Smooth muscle cell (in vitro differentiated cells): ENCODE data around the gene ZW10. TPM values are rescaled to one million over a fixed set of nuclear protein-coding genes. Genes with fewer than 3 reads are reported as not detected.

ENCODE experiments used
- DNase-seq: peaks from one replicate; lab custom pipeline; 2025; ENCODE audit not compliant: unreplicated experiment; lab: John Stamatoyannopoulos, UW
- H2AFZ ChIP-seq: fragments of 200-600 bp; sonication (generic); 2 replicates; pipeline ENCODE4 v1.6.0; 2016; ENCODE audit warnings: antibody characterized with exemption, low read depth, mild to moderate bottlenecking
- H3F3A ChIP-seq: fragments of 200-600 bp; sonication (generic); 2 replicates; pipeline ENCODE4 v1.6.0; 2017; ENCODE audit warnings: antibody characterized with exemption, low read depth
- H3K27ac ChIP-seq: fragments of 200-600 bp; sonication (generic); 2 replicates; pipeline ENCODE4 v1.5.1; 2016; ENCODE audit warnings: low read depth, mild to moderate bottlenecking
- H3K27me3 ChIP-seq: fragments of 200-600 bp; sonication (generic); 2 replicates; pipeline ENCODE4 v1.6.1; 2016; ENCODE audit warnings: low read depth, mild to moderate bottlenecking
- H3K36me3 ChIP-seq: fragments of 200-600 bp; sonication (generic); 2 replicates; pipeline ENCODE4 v1.5.1; 2016; ENCODE audit warnings: low read depth
- H3K4me1 ChIP-seq: fragments of 200-600 bp; sonication (generic); 2 replicates; pipeline ENCODE4 v1.5.1; 2016; ENCODE audit warnings: low read depth
- H3K4me2 ChIP-seq: fragments of 200-600 bp; sonication (generic); 2 replicates; pipeline ENCODE4 v1.6.0; 2016; ENCODE audit warnings: mild to moderate bottlenecking
- H3K4me3 ChIP-seq: fragments of 200-600 bp; sonication (generic); 2 replicates; pipeline ENCODE4 v1.5.1; 2016; ENCODE audit warnings: mild to moderate bottlenecking
- H3K79me2 ChIP-seq: fragments of 200-600 bp; sonication (generic); 2 replicates; pipeline ENCODE4 v1.6.0; 2016; ENCODE audit warnings: low read depth, mild to moderate bottlenecking
- H3K9ac ChIP-seq: fragments of 200-600 bp; sonication (generic); 2 replicates; pipeline ENCODE4 v1.6.0; 2016; ENCODE audit warnings: low read depth
- H3K9me3 ChIP-seq: fragments of 200-600 bp; sonication (generic); replicated peaks from 2 replicates; pipeline ENCODE4 v1.5.1; 2016; ENCODE audit warnings: low read depth
- H4K20me1 ChIP-seq: fragments of 200-600 bp; sonication (generic); 2 replicates; pipeline ENCODE4 v1.6.0; 2016; ENCODE audit warnings: low read depth
- WGBS: methylation state at CpG from one replicate; pipeline ENCODE4 v1.1.7; 2016; ENCODE audit warnings: low lambda C conversion rate; 5-methylcytosine and 5-hydroxymethylcytosine counted together
- polyA plus RNA-seq: library from polyadenylated mRNA; unstranded; fragments of >200 nt; fragmentation: Nextera tagmentation; extraction: Ambion mirVana; gene quantifications from 2 replicates; pipeline ENCODE4 v1.2.1, GENCODE V29; 2016
- total RNA-seq: library from RNA; depleted of rRNA; stranded (reverse); fragments of >200 nt; gene quantifications from 2 replicates; pipeline ENCODE4 v1.2.3, GENCODE V29; 2014
- TF ChIP-seq, protein P1 (sequence below): fragments of 200-600 bp; sonication (generic); IDR thresholded peaks from 2 replicates; pipeline ENCODE4 v1.5.1; 2017; ENCODE audit warnings: borderline replicate concordance, mild to moderate bottlenecking, antibody characterized with exemption; ENCODE audit not compliant: insufficient read depth, poor library complexity, severe bottlenecking

ZW10 gene
- total and polyA plus RNA-seq, 2 experiments from 2014 or later, result 15.6 to 20.7 TPM

GRCh38 chr11:113715882-113716625, 57.4 kb downstream of the ZW10 start:
- DNase-seq, result no peak
- no peaks in the 10 kb centered on the region for H3F3A ChIP-seq
- no peaks in the 10 kb centered on the region for H3K79me2 ChIP-seq
- no peak overlapping the region for H3K27ac ChIP-seq
- H3K4me3 ChIP-seq, result no peak overlapping the region
- TF ChIP-seq, protein P1, sequence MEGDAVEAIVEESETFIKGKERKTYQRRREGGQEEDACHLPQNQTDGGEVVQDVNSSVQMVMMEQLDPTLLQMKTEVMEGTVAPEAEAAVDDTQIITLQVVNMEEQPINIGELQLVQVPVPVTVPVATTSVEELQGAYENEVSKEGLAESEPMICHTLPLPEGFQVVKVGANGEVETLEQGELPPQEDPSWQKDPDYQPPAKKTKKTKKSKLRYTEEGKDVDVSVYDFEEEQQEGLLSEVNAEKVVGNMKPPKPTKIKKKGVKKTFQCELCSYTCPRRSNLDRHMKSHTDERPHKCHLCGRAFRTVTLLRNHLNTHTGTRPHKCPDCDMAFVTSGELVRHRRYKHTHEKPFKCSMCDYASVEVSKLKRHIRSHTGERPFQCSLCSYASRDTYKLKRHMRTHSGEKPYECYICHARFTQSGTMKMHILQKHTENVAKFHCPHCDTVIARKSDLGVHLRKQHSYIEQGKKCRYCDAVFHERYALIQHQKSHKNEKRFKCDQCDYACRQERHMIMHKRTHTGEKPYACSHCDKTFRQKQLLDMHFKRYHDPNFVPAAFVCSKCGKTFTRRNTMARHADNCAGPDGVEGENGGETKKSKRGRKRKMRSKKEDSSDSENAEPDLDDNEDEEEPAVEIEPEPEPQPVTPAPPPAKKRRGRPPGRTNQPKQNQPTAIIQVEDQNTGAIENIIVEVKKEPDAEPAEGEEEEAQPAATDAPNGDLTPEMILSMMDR, result no peak
- no peaks in the 10 kb centered on the region for H4K20me1 ChIP-seq
- no peaks in the 10 kb centered on the region for H3K27me3 ChIP-seq
- no peak overlapping the region for H3K4me2 ChIP-seq
- H3K9me3 ChIP-seq, result no peaks in the 10 kb centered on the region
- no peaks in the 10 kb centered on the region for H3K36me3 ChIP-seq
- 95% methylated on average over 2 of the region's 2 CpGs for whole genome bisulfite sequencing
- no peak overlapping the region for H3K9ac ChIP-seq
- H2AFZ ChIP-seq, result no peak overlapping the region
- H3K4me1 ChIP-seq, result no peaks in the 10 kb centered on the region

DNA sequence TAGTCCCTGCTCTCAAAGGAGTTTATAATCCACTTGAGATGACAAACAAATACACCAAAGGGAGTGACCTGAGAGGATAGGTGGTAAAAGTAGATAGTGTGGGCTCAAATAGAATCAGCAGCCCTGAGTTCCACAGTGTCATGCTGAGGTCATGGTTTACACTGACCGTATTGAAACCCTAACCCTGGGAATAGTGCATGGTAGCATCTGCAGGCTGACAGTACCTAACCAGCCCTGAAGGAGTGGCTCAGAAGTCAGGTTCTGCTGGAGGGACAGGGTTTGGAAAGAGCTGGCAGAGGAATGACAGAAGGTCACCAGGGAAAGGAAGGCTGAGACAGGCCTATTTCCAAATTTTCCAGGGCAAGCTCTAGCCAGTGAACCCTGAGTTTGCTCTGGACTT, 58.2 kb downstream of the ZW10 start:
- no peaks in the 10 kb centered on the region for H4K20me1 ChIP-seq
- no peaks in the 10 kb centered on the region for H3K4me1 ChIP-seq
- no peak overlapping the region for H2AFZ ChIP-seq
- no peak overlapping the region for H3K9ac ChIP-seq
- WGBS, result 76% methylated on average over 1 of the region's 1 CpG
- no peak overlapping the region for H3K27ac ChIP-seq
- no peaks in the 10 kb centered on the region for H3F3A ChIP-seq
- no peak overlapping the region for H3K4me3 ChIP-seq
- TF ChIP-seq, protein P1, result no peak
- H3K27me3 ChIP-seq, result no peaks in the 10 kb centered on the region
- no peak for DNase-seq
- no peaks in the 10 kb centered on the region for H3K9me3 ChIP-seq
- no peaks in the 10 kb centered on the region for H3K79me2 ChIP-seq
- H3K4me2 ChIP-seq, result no peak overlapping the region
- no peaks in the 10 kb centered on the region for H3K36me3 ChIP-seq

DNA sequence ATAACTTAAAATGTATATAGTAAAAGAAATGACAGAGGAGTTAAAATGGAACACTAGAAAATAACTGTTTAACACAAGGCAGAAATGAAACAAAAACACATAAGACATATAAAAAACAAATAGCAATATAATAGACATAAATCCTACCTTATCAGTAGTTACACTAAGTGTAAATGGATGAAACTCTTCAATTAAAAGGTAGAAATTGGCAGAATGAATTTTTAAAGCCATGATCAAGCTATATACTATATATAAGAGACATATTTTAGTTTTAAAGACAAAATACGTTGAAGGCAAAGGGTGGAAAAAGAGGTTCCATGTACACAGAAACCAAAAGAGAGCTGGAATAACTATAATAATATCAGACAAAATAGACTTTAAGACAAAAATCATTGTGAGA, 62.5 kb downstream of the ZW10 start:
- Histone ChIP-seq H3K9ac (no peak overlapping the region), H3K4me2 (no peak overlapping the region), H3K4me3 (no peak overlapping the region), H3K9me3 (no peaks in the 10 kb centered on the region), H3K27ac (no peak overlapping the region), H3K27me3 (no peaks in the 10 kb centered on the region), H3K36me3 (peaks cover 4% of the 10 kb centered on the region), H3K4me1 (no peaks in the 10 kb centered on the region), H4K20me1 (no peaks in the 10 kb centered on the region), H3K79me2 (no peaks in the 10 kb centered on the region), H3F3A (no peaks in the 10 kb centered on the region), H2AFZ (no peak overlapping the region)
- 100% methylated on average over 1 of the region's 1 CpG for WGBS
- TF ChIP-seq, protein P1, result no peak
- no peak for DNase-seq
